Fibroblast of gingiva (primary cell): ENCODE measurements around the gene ESF1.

ENCODE experiments used
- DNase-seq: peaks from one replicate; pipeline ENCODE4 v3.0.0-alpha.2; 2011; ENCODE audit warnings: low read depth

ESF1 gene, protein sequence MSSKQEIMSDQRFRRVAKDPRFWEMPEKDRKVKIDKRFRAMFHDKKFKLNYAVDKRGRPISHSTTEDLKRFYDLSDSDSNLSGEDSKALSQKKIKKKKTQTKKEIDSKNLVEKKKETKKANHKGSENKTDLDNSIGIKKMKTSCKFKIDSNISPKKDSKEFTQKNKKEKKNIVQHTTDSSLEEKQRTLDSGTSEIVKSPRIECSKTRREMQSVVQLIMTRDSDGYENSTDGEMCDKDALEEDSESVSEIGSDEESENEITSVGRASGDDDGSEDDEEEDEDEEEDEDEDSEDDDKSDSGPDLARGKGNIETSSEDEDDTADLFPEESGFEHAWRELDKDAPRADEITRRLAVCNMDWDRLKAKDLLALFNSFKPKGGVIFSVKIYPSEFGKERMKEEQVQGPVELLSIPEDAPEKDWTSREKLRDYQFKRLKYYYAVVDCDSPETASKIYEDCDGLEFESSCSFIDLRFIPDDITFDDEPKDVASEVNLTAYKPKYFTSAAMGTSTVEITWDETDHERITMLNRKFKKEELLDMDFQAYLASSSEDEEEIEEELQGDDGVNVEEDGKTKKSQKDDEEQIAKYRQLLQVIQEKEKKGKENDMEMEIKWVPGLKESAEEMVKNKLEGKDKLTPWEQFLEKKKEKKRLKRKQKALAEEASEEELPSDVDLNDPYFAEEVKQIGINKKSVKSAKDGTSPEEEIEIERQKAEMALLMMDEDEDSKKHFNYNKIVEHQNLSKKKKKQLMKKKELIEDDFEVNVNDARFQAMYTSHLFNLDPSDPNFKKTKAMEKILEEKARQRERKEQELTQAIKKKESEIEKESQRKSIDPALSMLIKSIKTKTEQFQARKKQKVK

DNA sequence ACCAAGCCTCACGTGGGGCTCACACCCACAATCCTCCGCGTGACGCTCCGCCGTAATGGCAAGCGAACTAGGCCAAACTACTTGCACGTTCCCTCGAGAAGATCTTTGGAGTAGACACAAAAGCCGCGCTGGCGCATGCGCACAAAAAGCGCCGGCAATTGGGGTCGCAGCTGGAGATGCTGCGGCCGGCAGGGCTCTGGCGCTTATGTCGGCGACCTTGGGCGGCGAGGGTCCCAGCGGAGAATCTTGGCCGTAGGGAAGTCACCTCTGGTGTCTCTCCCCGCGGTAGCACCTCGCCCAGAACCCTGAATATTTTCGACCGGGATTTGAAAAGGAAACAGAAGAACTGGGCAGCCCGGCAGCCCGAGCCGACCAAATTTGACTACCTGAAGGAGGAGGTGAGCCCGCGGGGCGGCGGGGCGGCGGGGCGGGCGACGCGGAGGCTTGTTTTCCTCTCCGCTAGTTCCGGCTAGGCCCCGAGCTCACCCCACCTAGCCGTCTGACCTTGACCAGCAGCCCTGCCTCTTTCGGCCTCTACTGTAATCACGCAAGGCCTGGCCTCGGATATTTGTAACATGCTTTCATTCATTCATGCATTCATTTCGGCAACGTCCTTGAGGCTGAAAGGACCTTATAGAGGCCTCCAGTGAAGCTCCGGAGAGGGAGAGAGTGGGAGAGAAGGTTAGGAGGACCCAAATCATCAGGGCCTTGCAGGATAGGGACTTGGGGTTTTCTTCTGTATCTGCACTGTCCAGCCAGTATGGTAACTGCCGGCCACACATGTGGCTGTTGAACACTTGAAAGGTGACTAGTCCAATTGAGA, at the start of gene ESF1, which contains the start of gene NDUFAF5:
Gene ESF1, minus strand, starts transcription at position 27 of the 823 bp plus-strand sequence. CDS start 1,779 bp downstream, outside the sequence.
Gene NDUFAF5, plus strand, starts transcription at position 136 of the 823 bp plus-strand sequence. Its CDS starts 41 bp downstream, at position 177.
- DNase-seq, result peak; percentile 96

DNA sequence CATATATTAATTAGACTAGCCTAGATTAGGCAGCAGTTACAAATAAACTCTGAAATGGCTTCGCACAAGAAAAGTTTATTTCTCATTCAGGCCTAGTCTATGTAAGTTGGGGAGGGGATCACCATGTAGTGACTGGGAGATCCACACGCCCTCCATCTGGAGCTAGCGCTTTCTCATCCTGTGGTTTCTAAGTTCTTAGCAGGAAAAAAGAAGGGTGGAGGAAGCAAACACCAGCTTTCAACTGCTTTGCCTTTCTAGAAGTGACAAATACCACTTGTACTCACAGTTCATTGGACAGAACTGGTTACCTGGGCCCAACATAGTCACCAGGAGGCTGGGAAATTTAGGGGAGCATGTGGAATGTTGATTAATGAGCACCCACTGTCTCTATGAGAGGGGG, 46.8 kb upstream of the ESF1 start:
- DNase-seq, result no peak

GRCh38 chr20:13825465-13825864, 40.7 kb upstream of the ESF1 start:
- DNase-seq, result no peak

DNA sequence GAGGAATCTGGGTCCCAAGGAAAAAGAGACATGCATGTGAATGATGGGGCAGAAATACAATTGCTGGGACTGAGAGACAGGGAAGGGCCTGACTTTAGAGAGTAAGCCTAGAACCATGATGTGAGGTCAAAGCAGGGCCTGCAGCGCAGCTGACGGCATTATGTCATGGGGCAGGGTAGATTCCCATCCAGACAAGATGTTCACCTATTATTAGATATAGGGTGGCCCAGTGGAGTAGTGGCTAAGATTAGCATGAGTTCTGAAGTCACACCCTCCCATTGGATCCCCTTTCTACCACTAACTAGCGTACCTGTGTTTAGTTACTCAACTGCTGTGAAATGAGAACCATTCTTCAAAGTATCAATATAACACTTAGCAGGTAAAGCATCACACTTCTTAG, 39.7 kb upstream of the ESF1 start:
- DNase-seq, result no peak

GRCh38 chr20:13822459-13822858, 37.7 kb upstream of the ESF1 start:
- no peak for DNase-seq

DNA sequence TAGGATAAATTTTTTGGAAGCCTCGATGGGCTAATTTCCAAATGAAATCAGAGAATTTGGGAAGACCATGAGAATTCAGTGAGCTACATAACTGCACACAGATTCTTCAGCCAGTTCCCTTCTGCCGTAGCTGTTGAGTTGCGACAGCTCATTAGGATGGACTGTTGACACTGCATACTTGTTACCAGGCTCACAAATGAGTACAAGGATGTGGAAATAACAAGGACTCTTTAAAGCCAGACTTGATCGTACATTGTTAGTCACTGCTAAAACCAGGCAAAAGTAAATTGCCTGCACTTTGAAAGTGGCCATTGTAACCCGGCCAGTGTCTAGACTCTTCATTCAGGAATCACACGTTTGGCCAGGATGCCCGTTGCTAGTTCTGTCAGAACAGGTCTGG, 37.2 kb upstream of the ESF1 start:
- DNase-seq, result peak; percentile 75

- DNase-seq, result peak; percentile 13
Observed at GRCh38 chr20:13819885-13820645, 35.3 kb upstream of the ESF1 start.

DNA sequence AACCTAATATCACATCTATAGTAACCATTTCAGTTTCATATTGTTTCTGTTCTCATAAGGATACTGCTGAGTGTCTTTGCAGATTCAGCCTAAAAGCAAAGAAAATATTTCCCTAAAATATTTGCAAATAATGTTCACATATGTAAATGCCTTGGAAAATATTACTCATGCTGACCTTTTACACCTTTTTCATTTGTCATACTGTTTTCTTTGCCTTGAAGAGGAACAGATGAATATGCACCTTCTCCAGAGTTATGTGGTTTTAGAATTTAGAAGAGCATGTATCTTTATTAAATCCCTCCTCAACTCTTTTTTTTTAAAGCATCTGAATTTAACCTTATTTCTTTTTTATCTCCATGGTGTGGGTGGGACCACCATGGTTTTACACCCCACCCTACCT, 32.6 kb upstream of the ESF1 start:
- peak; percentile 30 for DNase-seq

DNA sequence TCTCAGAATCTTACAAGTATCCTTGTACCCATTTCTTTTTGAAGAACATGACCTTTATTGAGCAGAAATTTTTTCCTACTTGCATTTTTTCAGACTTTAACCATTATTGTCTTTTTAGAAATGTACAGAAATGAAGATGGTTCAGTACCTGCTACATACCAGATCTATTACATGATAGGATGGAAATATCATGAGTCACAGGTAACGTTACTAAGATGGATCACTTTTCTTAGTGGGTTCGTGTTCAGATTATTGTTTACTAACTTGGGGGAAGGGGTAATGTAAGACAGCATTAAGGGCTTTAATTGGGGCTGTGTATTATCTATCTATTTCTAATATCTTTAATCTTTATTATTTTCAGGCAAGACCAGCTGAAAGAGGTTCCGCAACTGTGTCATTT, 32.0 kb upstream of the ESF1 start:
- no peak for DNase-seq

- DNase-seq, result no peak
Observed at GRCh38 chr20:13814672-13815071, 30.0 kb upstream of the ESF1 start.

DNA sequence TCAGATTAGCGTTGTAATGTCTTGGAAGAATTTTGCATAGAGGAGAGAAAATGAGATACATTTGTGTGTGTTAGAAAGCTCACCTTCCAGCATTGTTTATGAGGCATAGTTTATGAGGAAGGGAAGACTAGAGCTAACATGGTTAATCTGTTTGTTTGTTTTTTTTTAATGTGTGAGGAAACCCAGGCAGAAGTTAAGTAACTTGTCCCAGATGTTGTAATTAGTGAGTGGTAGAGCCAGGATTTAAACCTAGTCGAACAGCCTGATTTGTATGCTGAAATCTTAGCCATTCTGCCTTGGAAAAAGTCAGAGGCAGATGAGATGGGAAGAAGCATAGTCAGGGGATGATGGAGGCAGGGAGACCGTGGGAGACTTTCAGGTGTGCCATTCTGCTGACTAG, 29.2 kb upstream of the ESF1 start:
- DNase-seq, result peak; percentile 60

DNA sequence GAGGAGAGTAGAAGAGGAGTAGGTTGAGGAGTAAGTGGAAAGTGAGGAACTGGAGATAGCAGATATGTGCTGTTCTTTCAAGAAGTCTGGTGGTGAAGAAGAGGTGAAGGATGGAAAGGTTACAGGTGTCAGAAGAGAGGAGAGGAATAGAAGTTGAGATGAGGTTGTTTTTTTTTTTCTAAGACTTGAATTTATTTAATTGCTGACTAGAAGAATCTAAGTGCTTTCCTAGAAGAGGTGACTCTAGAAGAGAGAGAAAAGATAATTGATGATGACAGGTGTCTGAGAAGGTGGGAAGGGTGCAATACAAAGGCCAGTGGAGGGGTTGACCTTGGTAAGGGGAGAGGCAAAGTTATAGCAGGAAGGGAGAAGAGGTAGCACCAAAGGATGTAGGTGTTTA, 25.7 kb upstream of the ESF1 start:
- no peak for DNase-seq

GRCh38 chr20:13809855-13810254, 25.1 kb upstream of the ESF1 start:
- no peak for DNase-seq

GRCh38 chr20:13809373-13809772, 24.7 kb upstream of the ESF1 start:
- no peak for DNase-seq

DNA sequence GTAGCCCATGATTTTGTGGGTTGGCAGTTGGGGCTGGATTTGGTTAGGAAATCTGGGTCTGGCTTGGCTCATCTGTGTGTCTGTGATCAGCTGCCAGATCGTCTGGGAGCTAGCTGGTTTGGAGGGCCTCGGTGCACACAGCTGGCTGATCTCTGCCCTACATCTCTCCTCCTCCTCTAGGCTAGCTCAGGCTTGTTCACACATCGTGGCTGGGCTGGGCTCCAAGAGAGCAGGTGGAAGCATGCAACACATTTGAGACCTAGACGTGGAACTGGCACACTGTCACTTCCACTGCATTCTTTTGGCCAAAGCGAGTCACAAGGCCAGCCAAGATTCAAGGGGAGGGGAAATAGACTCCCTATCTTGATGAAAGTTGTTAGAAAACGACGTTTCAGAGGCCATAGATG, 16.0 kb upstream of the ESF1 start:
- DNase-seq, result peak; percentile 84

DNA sequence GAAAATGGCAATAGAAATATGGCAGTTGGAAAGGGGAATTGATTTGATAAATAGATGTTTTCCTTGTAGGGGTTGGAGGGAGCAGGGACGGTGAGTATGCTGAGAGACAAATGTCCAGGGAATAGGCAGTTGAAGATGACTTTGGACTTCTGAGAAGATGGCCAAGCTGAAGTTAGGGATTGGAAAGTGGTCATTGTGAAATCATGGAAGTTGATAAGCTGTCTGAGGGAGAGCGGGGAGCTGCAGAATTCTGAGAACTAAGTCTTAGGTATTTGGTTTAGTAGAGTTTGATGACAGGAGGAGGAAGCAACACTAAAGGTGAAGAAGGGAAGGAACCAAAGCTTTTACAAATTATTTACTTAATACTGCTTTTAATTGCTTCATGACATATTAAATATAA, 15.3 kb upstream of the ESF1 start:
- no peak for DNase-seq

- DNase-seq, result no peak
Observed at GRCh38 chr20:13799040-13799439, 14.3 kb upstream of the ESF1 start.

DNA sequence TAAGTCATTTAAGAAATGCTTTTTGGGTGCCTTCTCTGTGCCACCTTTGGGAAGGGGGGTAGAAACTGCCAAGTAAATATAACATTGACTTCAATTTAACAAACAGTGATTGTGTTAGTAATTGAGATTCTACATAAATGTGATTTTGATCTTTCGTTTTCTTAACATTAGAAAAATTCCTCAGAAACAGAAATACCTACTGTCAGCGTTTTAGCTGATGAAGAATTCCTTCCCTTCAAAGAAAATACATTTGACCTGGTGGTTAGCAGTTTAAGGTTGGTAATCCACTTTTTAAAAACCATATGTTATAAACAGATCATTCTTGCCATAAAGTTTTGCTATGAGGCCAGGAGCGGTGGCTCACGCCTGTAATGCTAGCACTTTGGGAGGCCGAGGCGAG, 9.9 kb upstream of the ESF1 start:
- DNase-seq, result no peak

- no peak for DNase-seq
Observed at GRCh38 chr20:13793001-13793400, 8.3 kb upstream of the ESF1 start.

DNA sequence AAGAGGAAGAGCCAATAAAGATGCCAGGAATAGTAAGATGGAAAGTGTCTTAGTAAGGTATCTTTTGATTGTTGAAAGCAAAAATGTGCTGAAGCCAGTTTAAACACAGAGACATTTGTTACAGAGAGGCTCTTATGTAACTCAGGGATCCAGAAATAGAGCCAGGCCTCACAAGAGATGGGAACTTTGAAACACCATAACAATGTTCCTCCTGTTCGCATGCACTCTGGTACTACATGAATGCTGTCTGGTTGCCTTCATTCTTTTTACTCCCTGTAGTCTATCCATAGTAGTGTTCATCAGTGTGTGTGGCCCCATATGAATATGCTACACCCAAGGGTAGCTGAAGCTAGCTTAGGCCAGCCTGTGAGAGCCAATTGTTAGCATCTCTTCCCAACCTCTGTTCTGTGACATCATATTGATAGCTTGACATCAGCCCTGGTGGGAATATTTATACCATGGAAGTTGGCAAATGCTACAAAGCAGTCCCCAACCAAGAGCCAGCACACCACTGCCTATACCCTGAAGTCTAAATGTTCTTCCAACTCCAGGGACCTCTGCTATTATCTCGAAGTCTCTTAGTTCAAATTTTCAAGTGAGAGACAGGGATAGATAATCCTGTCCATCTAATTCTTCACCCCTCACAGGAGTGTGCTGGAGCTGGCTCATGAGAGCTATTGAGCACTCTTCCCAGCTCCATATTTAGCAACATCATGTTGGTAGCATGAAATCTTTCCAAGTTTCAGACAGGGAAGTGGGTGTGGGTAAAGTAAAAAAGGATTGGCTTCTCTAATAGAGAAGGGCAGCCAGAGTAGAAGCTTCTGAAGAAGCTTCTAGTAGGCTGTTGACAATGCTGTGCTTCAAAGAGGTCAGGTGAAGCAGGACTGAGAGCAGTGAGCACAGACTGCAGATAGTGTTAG, 7.1 kb upstream of the ESF1 start:
- DNase-seq, result no peak
